Common myeloid progenitor, CD34-positive (primary cell): Measurements from ENCODE around the gene ZNF112.

Experiments used
- CTCF ChIA-PET: fragments of 350-600 bp; sonication (Branson Sonifier 250); formaldehyde crosslinking; loops from one replicate; lab custom pipeline; 2021; ENCODE audit warnings: antibody characterized with exemption; lab: Charles Lee
- POLR2A ChIA-PET: fragments of 350-600 bp; sonication (Branson Sonifier 250); formaldehyde crosslinking; loops from one replicate; lab custom pipeline; 2021; ENCODE audit warnings: antibody characterized with exemption; lab: Charles Lee
- DNase-seq, 3 donors: peaks; one replicate each; pipeline versions ENCODE4 v3.0.0 to v3.0.0-alpha.2; 2013
- H3K27ac ChIP-seq, 2 experiments: 1 replicate in 1 of 2; 2 replicates in 1 of 2; pipeline ENCODE4 v1.7.0; 2013; ENCODE audit warnings: inconsistent platforms in 2 of 2, low read length in 2 of 2, mild to moderate bottlenecking in 2 of 2, low read depth in 1 of 2, moderate library complexity in 1 of 2; ENCODE audit not compliant: severe bottlenecking in 2 of 2, insufficient read depth in 1 of 2, poor library complexity in 1 of 2
- H3K27me3 ChIP-seq, 5 experiments: replicated peaks in 2 of 5; 1 replicate in 3 of 5; 2 replicates in 2 of 5; pipeline versions ENCODE4 v1.6.1 to v1.7.0; 2013; ENCODE audit warnings: low read length in 4 of 5, mild to moderate bottlenecking in 2 of 5, moderate library complexity in 2 of 5, inconsistent platforms in 1 of 5; ENCODE audit not compliant: insufficient read depth in 5 of 5, control insufficient read depth in 4 of 5
- H3K36me3 ChIP-seq, 4 experiments: 1 replicate in 2 of 4; 2 replicates in 2 of 4; pipeline versions ENCODE4 v1.6.1 to v1.7.0; 2013; ENCODE audit warnings: low read length in 3 of 4, control low read depth in 1 of 4, mild to moderate bottlenecking in 1 of 4; ENCODE audit not compliant: control insufficient read depth in 4 of 4, insufficient read depth in 4 of 4
- H3K4me1 ChIP-seq, 4 experiments: 1 replicate in 3 of 4; 2 replicates in 1 of 4; pipeline versions ENCODE4 v1.6.1 to v1.7.1; 2013; ENCODE audit warnings: low read length in 3 of 4, mild to moderate bottlenecking in 3 of 4, control low read depth in 1 of 4, inconsistent platforms in 1 of 4, moderate library complexity in 1 of 4; ENCODE audit not compliant: control insufficient read depth in 4 of 4, insufficient read depth in 4 of 4; ENCODE audit errors: control extremely low read depth in 1 of 4
- H3K4me3 ChIP-seq, 7 experiments: 1 replicate in 4 of 7; 2 replicates in 3 of 7; pipeline versions ENCODE4 v1.5.1 to v1.7.0; 2013; ENCODE audit warnings: mild to moderate bottlenecking in 7 of 7, low read length in 6 of 7, moderate library complexity in 6 of 7, inconsistent platforms in 2 of 7, low read depth in 2 of 7, control low read depth in 1 of 7; ENCODE audit not compliant: insufficient read depth in 4 of 7, control insufficient read depth in 1 of 7; ENCODE audit errors: extremely low read depth in 1 of 7
- H3K9me3 ChIP-seq, 5 experiments: 1 replicate in 4 of 5; 2 replicates in 1 of 5; pipeline versions ENCODE4 v1.6.1 to v1.7.1; 2013; ENCODE audit warnings: low read length in 4 of 5, mild to moderate bottlenecking in 2 of 5, inconsistent platforms in 1 of 5, low read depth in 1 of 5, moderate library complexity in 1 of 5; ENCODE audit not compliant: control insufficient read depth in 4 of 5, insufficient read depth in 2 of 5; ENCODE audit errors: control extremely low read depth in 1 of 5
- WGBS: methylation state at CpG from one replicate; pipeline ENCODE4 v1.1.5; 2013; ENCODE audit not compliant: insufficient coverage; 5-methylcytosine and 5-hydroxymethylcytosine counted together

The ZNF112 gene

GRCh38 chr19:44313231-44313630 lies 43.2 kb downstream of the ZNF112 start:
- no peaks in the 10 kb centered on the region for H3K4me1 ChIP-seq
- H3K9me3 ChIP-seq = peaks cover 0 to 25% (median 5%) of the 10 kb centered on the region in 5 experiments
- no peaks in the 10 kb centered on the region for H3K36me3 ChIP-seq
- no peaks in the 10 kb centered on the region for H3K27me3 ChIP-seq
- no peak for DNase-seq
- POLR2A ChIA-PET = no interaction called here
- H3K27ac ChIP-seq = no peak overlapping the region
- H3K4me3 ChIP-seq = no peak overlapping the region
- 100% methylated on average over 1 of the region's 1 CpG for WGBS
- CTCF ChIA-PET = no interaction called here

- ChIA-PET CTCF (no interaction called here), POLR2A (no interaction called here)
- Histone ChIP-seq H3K27ac (no peak overlapping the region), H3K9me3 (peaks cover 0 to 16% (median 11%) of the 10 kb centered on the region in 5 experiments), H3K4me1 (peaks cover 11 to 15% (median 12%) of the 10 kb centered on the region in 4 experiments), H3K27me3 (no peaks in the 10 kb centered on the region), H3K36me3 (no peaks in the 10 kb centered on the region), H3K4me3 (no peak overlapping the region)
- WGBS = no CpG with 5 or more reads among the region's 3 CpGs
- no peak for DNase-seq
These were observed 48.5 kb downstream of the ZNF112 start for GRCh38 chr19:44308011-44308410.

GRCh38 chr19:44306283-44306682 lies 50.2 kb downstream of the ZNF112 start:
- DNase-seq = no peak
- CTCF ChIA-PET = no interaction called here
- H3K27ac ChIP-seq = no peak overlapping the region
- no peak overlapping the region for H3K4me3 ChIP-seq
- H3K27me3 ChIP-seq = no peaks in the 10 kb centered on the region
- POLR2A ChIA-PET = no interaction called here
- WGBS = 95% methylated on average over 15 of the region's 15 CpGs
- peaks cover 11 to 15% (median 12%) of the 10 kb centered on the region in 4 experiments for H3K4me1 ChIP-seq
- peaks cover 0 to 17% (median 8%) of the 10 kb centered on the region in 5 experiments for H3K9me3 ChIP-seq
- peaks cover 5 to 12% (median 7%) of the 10 kb centered on the region in 4 experiments for H3K36me3 ChIP-seq

GRCh38 chr19:44305457-44305856 lies 51.0 kb downstream of the ZNF112 start:
- H3K4me1 ChIP-seq = peaks cover 11 to 15% (median 12%) of the 10 kb centered on the region in 4 experiments
- CTCF ChIA-PET = no interaction called here
- H3K4me3 ChIP-seq = peak overlapping the region in 5 of 7 experiments; percentile 89 to 98 (median 92)
- no peak overlapping the region for H3K27ac ChIP-seq
- H3K27me3 ChIP-seq = no peaks in the 10 kb centered on the region
- H3K36me3 ChIP-seq = peaks cover 6 to 19% (median 9%) of the 10 kb centered on the region in 4 experiments
- H3K9me3 ChIP-seq = peaks cover 0 to 20% (median 8%) of the 10 kb centered on the region in 5 experiments
- POLR2A ChIA-PET = no interaction called here
- no peak for DNase-seq
- WGBS = no CpG with 5 or more reads among the region's 4 CpGs

GRCh38 chr19:44304659-44305193 lies 51.8 kb downstream of the ZNF112 start, which contains the start of gene ZNF235:
TSS of gene ZNF235 (minus strand) at chr19:44305025. CDS start at chr19:44303404, 1,621 bp downstream.
- Histone ChIP-seq H3K4me3 (peak within 1 kb of the TSS; percentile 87 to 98 (median 92)), H3K27ac (peak within 1 kb of the TSS in 1 of 2 experiments; percentile 84), H3K36me3 (peaks cover 13 to 26% (median 15%) of the 10 kb centered on the region in 4 experiments), H3K27me3 (no peaks in the 10 kb centered on the region), H3K4me1 (peaks cover 11 to 15% (median 12%) of the 10 kb centered on the region in 4 experiments), H3K9me3 (peaks cover 0 to 16% (median 9%) of the 10 kb centered on the region in 5 experiments)
- POLR2A ChIA-PET = no interaction called here
- under 1% methylated on average over 22 of the region's 31 CpGs for WGBS
- CTCF ChIA-PET = no interaction called here
- DNase-seq = peak; percentile 90 to 91 (median 91)

GRCh38 chr19:44303976-44304568 lies 52.4 kb downstream of the ZNF112 start:
- H3K4me1 ChIP-seq = peaks cover 11 to 15% (median 12%) of the 10 kb centered on the region in 4 experiments
- ChIA-PET CTCF (interaction anchor here (0.6 kb wide), 1 partner anchor 47 kb away, joined by 3 read pairs; no protein-coding TSS in a partner anchor), POLR2A (no interaction called here)
- 10% methylated on average over 8 of the region's 11 CpGs for WGBS
- DNase-seq = peak in 2 of 3 donors; percentile 17 to 38
- peaks cover 19 to 33% (median 21%) of the 10 kb centered on the region in 4 experiments for H3K36me3 ChIP-seq
- no peaks in the 10 kb centered on the region for H3K27me3 ChIP-seq
- peaks cover 0 to 17% (median 11%) of the 10 kb centered on the region in 5 experiments for H3K9me3 ChIP-seq
- peak overlapping the region; percentile 87 to 98 (median 92) for H3K4me3 ChIP-seq
- peak overlapping the region in 1 of 2 experiments; percentile 84 for H3K27ac ChIP-seq

GRCh38 chr19:44303320-44303719 lies 53.2 kb downstream of the ZNF112 start:
- Histone ChIP-seq H3K36me3 (peaks cover 26 to 40% (median 28%) of the 10 kb centered on the region in 4 experiments), H3K4me1 (peaks cover 11 to 15% (median 12%) of the 10 kb centered on the region in 4 experiments), H3K9me3 (peaks cover 0 to 17% (median 11%) of the 10 kb centered on the region in 5 experiments), H3K27ac (no peak overlapping the region), H3K27me3 (no peaks in the 10 kb centered on the region), H3K4me3 (peak overlapping the region in 1 of 7 experiments; percentile 92)
- no peak for DNase-seq
- CTCF ChIA-PET = no interaction called here
- POLR2A ChIA-PET = interaction anchor here (0.6 kb wide), 1 partner anchor 38 kb away, joined by 4 read pairs; no protein-coding TSS in a partner anchor
- WGBS = no CpG with 5 or more reads among the region's 4 CpGs
